Neural cell (in vitro differentiated cells): ENCODE data around the gene ICA1.

Experiments
- EZH2 ChIP-seq: fragments of 200-600, 300-800 bp; shearing (Covaris generic), sonication (generic); IDR thresholded peaks from 2 replicates; pipeline ENCODE4 v1.6.1; 2014; ENCODE audit warnings: antibody characterized with exemption, low read length, borderline replicate concordance, mild to moderate bottlenecking; ENCODE audit not compliant: insufficient read depth, poor library complexity, severe bottlenecking
- TF ChIP-seq, protein P1 (sequence below): fragments of 450-650 bp; IDR thresholded peaks from 2 replicates; pipeline ENCODE4 v1.5.1; 2014; ENCODE audit warnings: antibody characterized with exemption, mild to moderate bottlenecking, moderate library complexity; ENCODE audit not compliant: poor library complexity, severe bottlenecking

DNA sequence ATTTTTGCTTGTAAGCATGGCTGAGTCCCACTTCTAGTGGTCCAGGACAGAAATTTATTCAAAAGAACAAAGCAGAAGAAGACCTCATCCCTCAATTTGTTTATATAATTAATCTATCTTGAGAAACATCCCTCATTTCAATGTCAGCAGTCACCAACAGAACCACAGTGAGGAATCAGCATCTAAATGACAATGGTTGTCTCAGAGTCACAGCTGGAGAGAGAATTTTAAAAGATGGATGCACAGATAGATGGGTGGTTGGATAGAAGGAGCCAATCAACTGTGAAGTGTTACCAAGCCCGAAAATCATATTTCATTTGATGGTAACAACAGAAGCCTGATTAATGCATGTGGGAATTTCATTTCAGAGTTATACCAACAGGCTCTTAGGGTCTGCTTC, 55.0 kb downstream of the ICA1 start:
- TF ChIP-seq, protein P1, sequence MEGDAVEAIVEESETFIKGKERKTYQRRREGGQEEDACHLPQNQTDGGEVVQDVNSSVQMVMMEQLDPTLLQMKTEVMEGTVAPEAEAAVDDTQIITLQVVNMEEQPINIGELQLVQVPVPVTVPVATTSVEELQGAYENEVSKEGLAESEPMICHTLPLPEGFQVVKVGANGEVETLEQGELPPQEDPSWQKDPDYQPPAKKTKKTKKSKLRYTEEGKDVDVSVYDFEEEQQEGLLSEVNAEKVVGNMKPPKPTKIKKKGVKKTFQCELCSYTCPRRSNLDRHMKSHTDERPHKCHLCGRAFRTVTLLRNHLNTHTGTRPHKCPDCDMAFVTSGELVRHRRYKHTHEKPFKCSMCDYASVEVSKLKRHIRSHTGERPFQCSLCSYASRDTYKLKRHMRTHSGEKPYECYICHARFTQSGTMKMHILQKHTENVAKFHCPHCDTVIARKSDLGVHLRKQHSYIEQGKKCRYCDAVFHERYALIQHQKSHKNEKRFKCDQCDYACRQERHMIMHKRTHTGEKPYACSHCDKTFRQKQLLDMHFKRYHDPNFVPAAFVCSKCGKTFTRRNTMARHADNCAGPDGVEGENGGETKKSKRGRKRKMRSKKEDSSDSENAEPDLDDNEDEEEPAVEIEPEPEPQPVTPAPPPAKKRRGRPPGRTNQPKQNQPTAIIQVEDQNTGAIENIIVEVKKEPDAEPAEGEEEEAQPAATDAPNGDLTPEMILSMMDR = no peak
- TF ChIP-seq EZH2 = no peak
